H7 (cell line): Measurements from ENCODE around the gene DCAF8L2. TPM values are rescaled to one million over a fixed set of nuclear protein-coding genes. Genes with fewer than 3 reads are reported as not detected.
A peak's percentile ranks its signal among the peaks of the same experiment; 100 is the strongest.
"Not testable (repeated sequence)": the region's sequence is repeated elsewhere in the genome, so short reads cannot be mapped to it uniquely, and the experiment has no call there.

Source experiments
- DNase-seq: peaks from one replicate; pipeline ENCODE4 v3.0.0; 2012
- H3K27me3 ChIP-seq: 2 replicates; pipeline ENCODE4 v1.6.0; 2011; ENCODE audit warnings: mild to moderate bottlenecking, low read length; ENCODE audit not compliant: control insufficient read depth, insufficient read depth
- H3K36me3 ChIP-seq: replicated peaks from 2 replicates; pipeline ENCODE4 v1.5.1; 2011; ENCODE audit warnings: low read length; ENCODE audit not compliant: control insufficient read depth, insufficient read depth
- H3K4me3 ChIP-seq: 2 replicates; pipeline ENCODE4 v1.5.1; 2011; ENCODE audit warnings: low read depth, mild to moderate bottlenecking, control low read depth, low read length, moderate library complexity; ENCODE audit not compliant: insufficient read depth
- total RNA-seq: library from RNA; depleted of rRNA; stranded (reverse); fragments of >200 nt; shearing (Covaris generic); gene quantifications from 2 replicates; pipeline ENCODE4 v1.2.3, GENCODE V29; 2014; rRNA removed

Gene DCAF8L2
- not detected in 2 replicates for total RNA-seq

- DNase-seq = no peak
- Histone ChIP-seq H3K4me3 (no peak within 1 kb of the TSS), H3K36me3 (no peaks in the 10 kb centered on the region), H3K27me3 (no peaks in the 10 kb centered on the region)
These were observed at the start of gene DCAF8L2 for GRCh38 chrX:27590044-27590443. Gene DCAF8L2, plus strand, starts transcription at chrX:27590344. Its CDS starts 156,552 bp downstream, at chrX:27746896.

GRCh38 chrX:27541161-27541560 is 49.0 kb upstream of the DCAF8L2 start:
- not testable (repeated sequence) for H3K36me3 ChIP-seq, H3K4me3 ChIP-seq, H3K27me3 ChIP-seq, DNase-seq

- H3K36me3 ChIP-seq = no peaks in the 10 kb centered on the region
- DNase-seq = no peak
- no peak overlapping the region for H3K4me3 ChIP-seq
- H3K27me3 ChIP-seq = no peaks in the 10 kb centered on the region
These were observed 41.5 kb upstream of the DCAF8L2 start for GRCh38 chrX:27548624-27549023.

- H3K27me3 ChIP-seq = no peaks in the 10 kb centered on the region
- no peak for DNase-seq
- no peak overlapping the region for H3K4me3 ChIP-seq
- H3K36me3 ChIP-seq = no peaks in the 10 kb centered on the region
These were observed 40.5 kb upstream of the DCAF8L2 start for GRCh38 chrX:27549688-27550087.

- Histone ChIP-seq H3K27me3 (no peaks in the 10 kb centered on the region), H3K36me3 (no peaks in the 10 kb centered on the region), H3K4me3 (no peak overlapping the region)
- DNase-seq = peak; percentile 9
These were observed 34.6 kb upstream of the DCAF8L2 start for GRCh38 chrX:27555514-27555913.

- H3K4me3 ChIP-seq = no peak overlapping the region
- H3K27me3 ChIP-seq = no peaks in the 10 kb centered on the region
- H3K36me3 ChIP-seq = no peaks in the 10 kb centered on the region
- DNase-seq = no peak
These were observed 24.2 kb upstream of the DCAF8L2 start for GRCh38 chrX:27565992-27566391.

GRCh38 chrX:27571164-27571563 is 19.0 kb upstream of the DCAF8L2 start:
- Histone ChIP-seq H3K4me3 (no peak overlapping the region), H3K27me3 (no peaks in the 10 kb centered on the region), H3K36me3 (no peaks in the 10 kb centered on the region)
- no peak for DNase-seq

GRCh38 chrX:27575565-27575964 is 14.6 kb upstream of the DCAF8L2 start:
- no peak for DNase-seq
- H3K27me3 ChIP-seq = no peaks in the 10 kb centered on the region
- H3K4me3 ChIP-seq = no peak overlapping the region
- no peaks in the 10 kb centered on the region for H3K36me3 ChIP-seq

- Histone ChIP-seq H3K36me3 (no peaks in the 10 kb centered on the region), H3K4me3 (no peak overlapping the region), H3K27me3 (no peaks in the 10 kb centered on the region)
- no peak for DNase-seq
These were observed 6.2 kb upstream of the DCAF8L2 start for GRCh38 chrX:27583976-27584375.

- DNase-seq = peak; percentile 6
- H3K36me3 ChIP-seq = no peaks in the 10 kb centered on the region
- no peak overlapping the region for H3K4me3 ChIP-seq
- H3K27me3 ChIP-seq = no peaks in the 10 kb centered on the region
These were observed 1.8 kb downstream of the DCAF8L2 start for GRCh38 chrX:27591938-27592337.

- H3K36me3 ChIP-seq = no peaks in the 10 kb centered on the region
- no peak overlapping the region for H3K4me3 ChIP-seq
- DNase-seq = no peak
- H3K27me3 ChIP-seq = no peaks in the 10 kb centered on the region
These were observed 7.4 kb downstream of the DCAF8L2 start for GRCh38 chrX:27597508-27597907.

GRCh38 chrX:27598312-27598711 is 8.2 kb downstream of the DCAF8L2 start:
- no peak for DNase-seq
- no peak overlapping the region for H3K4me3 ChIP-seq

GRCh38 chrX:27599928-27600327 is 9.8 kb downstream of the DCAF8L2 start:
- no peak overlapping the region for H3K4me3 ChIP-seq
- H3K27me3 ChIP-seq = no peaks in the 10 kb centered on the region
- no peaks in the 10 kb centered on the region for H3K36me3 ChIP-seq
- DNase-seq = no peak

More at GRCh38 chrX:27598312-27598711, 8.2 kb downstream of the DCAF8L2 start:
- Histone ChIP-seq H3K27me3 (no peaks in the 10 kb centered on the region), H3K36me3 (no peaks in the 10 kb centered on the region)

GRCh38 chrX:27600686-27601085 is 10.5 kb downstream of the DCAF8L2 start:
- Histone ChIP-seq H3K4me3 (no peak overlapping the region), H3K27me3 (no peaks in the 10 kb centered on the region), H3K36me3 (no peaks in the 10 kb centered on the region)
- no peak for DNase-seq

- Histone ChIP-seq H3K4me3 (no peak overlapping the region), H3K36me3 (no peaks in the 10 kb centered on the region), H3K27me3 (no peaks in the 10 kb centered on the region)
- DNase-seq = no peak
These were observed 18.5 kb downstream of the DCAF8L2 start for GRCh38 chrX:27608671-27609070.

- Histone ChIP-seq H3K36me3 (no peaks in the 10 kb centered on the region), H3K27me3 (no peaks in the 10 kb centered on the region), H3K4me3 (no peak overlapping the region)
- no peak for DNase-seq
These were observed 29.3 kb downstream of the DCAF8L2 start for GRCh38 chrX:27619459-27619858.
